HG03460 (cell line): ENCODE results near the gene MYEOV.

Experiments
- ATAC-seq: cut with Tn5 transposase; IDR thresholded peaks from one replicate; pipeline ENCODE4 v1.9.1; 2021; ENCODE audit not compliant: unreplicated experiment

Gene MYEOV

GRCh38 chr11:69265210-69265609 is 28.7 kb upstream of the MYEOV start:
- no peak for ATAC-seq

GRCh38 chr11:69265911-69266510 is 27.9 kb upstream of the MYEOV start:
- no peak for ATAC-seq

- ATAC-seq, result no peak
Observed at GRCh38 chr11:69267395-69267805, 26.6 kb upstream of the MYEOV start.

- no peak for ATAC-seq
Observed at GRCh38 chr11:69268911-69269310, 25.0 kb upstream of the MYEOV start.

- ATAC-seq, result no peak
Observed at GRCh38 chr11:69269388-69269787, 24.6 kb upstream of the MYEOV start.

- ATAC-seq, result no peak
Observed at GRCh38 chr11:69269926-69270697, 23.8 kb upstream of the MYEOV start.

DNA sequence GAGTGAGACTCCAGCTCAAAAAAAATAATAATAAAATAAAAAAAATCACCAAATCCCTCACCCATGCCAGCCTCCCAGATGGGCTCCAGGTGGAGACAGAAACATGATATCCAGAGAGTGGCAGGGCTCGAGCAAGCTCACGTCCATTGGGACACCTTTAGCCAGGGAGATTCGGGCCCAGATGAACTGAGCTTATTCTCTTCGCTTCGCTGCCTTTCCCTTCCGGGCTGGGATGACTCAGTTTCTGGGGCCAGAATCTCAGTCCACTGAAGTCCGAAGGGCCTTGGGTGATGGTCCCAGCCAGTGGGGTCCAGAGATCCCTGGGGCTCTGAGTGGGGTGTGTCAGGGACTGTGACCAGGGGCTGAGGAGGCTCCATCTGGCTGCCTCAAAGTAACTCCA is 23.0 kb upstream of the MYEOV start:
- ATAC-seq, result no peak

DNA sequence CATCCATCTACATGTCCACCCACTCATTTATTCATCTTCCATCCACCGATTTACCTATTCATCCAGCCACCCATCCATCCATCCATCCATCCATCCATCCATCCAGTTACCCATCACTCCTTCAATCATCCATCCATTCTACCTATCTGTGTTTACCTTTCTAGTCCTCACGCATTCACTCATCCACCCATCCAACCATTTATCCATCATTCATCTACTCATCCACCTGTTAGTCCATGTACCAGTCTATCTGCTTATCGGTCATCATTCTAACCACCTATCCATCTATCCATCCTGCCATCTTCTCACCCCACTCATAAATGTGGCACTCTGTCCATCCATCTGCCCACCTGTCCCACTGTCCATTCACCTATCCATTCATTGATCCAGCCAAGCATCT is 21.9 kb upstream of the MYEOV start:
- no peak for ATAC-seq

DNA sequence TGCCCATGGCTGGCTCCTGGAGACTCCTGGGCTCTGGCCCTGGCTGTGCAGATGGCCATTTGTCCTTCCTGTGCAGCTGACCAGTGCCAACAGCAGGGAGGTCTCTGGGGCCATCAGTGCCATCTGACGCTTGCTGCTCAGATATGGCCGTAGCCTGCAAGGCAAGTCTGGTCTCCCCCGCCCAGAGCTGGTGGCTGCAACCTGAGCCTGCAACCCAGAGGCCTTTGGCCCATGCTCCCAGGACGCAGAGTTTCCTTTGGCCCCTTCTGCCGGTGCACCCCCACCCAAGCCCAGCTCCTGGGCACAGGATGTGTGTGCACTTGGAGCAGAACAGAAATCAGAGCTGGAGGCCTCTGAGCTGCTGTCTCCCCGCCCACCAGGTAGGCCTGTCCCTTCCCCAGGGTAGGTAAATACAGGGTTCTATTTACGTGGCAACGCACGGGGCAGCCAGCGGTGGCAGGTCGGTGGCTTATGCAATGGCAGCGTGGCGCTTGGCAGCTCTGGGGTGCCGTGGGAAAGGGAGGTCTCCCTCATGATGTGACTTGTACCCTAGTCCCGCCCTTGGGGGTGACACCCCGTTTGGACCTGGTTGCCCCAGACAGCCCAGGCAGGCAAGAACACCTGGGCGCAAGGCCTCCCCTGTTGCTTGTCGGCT is 21.0 kb upstream of the MYEOV start:
- no peak for ATAC-seq

- ATAC-seq, result no peak
Observed at GRCh38 chr11:69273571-69273970, 20.4 kb upstream of the MYEOV start.

DNA sequence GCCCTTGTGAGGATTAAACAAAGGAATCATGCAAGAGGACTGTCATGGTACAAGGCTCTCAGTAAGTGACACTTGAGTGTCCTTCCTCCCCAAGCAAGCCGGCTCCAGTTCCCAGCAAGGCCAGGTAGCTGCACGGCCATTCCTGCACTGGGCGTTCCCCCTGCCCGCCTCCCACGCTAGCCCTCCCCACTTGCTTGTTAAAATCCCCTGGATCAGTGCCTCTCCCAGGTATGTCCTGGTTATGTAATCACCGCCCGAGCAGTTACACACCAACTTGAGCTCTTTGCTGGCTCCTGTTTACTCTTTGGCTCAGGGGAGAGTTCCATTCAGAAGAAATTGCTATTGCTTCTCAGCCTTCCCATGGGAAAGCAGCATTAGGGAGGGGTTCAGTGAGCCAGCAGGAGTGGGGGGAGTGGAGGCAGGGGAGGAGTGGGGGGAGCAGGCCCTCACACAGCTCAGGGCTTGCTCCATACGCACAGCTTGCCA is 19.4 kb upstream of the MYEOV start:
- ATAC-seq, result no peak

DNA sequence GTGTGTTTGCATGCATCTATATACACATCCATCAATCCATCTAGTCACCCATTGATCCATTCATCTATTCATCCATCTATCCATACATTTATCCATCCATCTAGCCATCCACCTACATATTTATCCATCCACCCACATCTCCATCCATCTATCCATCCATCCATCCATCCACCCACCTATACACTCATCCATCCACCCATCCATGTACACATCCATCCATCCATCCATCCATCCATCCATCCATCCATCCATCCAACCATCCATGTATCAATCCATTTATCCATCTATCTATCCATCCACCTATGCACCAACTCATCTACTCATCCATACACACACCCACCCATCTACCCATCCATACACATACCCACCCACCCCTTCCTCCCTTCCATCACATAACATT is 18.8 kb upstream of the MYEOV start:
- ATAC-seq, result no peak

DNA sequence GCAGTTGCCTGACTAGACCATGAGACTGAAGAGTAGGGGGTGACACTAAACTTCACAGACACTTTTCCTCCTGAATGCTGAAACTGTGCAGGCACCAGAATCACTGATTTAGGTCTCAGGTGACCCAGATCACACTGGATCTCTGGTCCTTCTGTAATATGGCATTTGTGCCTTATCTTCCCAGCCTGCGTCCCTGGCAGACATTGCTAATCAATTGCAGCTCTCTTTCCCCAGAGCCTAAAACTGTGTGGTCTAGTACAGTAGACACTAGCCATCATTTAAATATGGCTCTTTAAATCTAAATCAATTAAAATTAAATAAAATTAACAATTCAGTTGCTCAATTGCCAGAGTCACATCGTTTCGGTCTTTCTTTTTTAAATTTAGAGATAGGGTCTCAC is 17.8 kb upstream of the MYEOV start:
- ATAC-seq, result no peak

- ATAC-seq, result no peak
Observed at GRCh38 chr11:69277074-69277809, 16.7 kb upstream of the MYEOV start.

DNA sequence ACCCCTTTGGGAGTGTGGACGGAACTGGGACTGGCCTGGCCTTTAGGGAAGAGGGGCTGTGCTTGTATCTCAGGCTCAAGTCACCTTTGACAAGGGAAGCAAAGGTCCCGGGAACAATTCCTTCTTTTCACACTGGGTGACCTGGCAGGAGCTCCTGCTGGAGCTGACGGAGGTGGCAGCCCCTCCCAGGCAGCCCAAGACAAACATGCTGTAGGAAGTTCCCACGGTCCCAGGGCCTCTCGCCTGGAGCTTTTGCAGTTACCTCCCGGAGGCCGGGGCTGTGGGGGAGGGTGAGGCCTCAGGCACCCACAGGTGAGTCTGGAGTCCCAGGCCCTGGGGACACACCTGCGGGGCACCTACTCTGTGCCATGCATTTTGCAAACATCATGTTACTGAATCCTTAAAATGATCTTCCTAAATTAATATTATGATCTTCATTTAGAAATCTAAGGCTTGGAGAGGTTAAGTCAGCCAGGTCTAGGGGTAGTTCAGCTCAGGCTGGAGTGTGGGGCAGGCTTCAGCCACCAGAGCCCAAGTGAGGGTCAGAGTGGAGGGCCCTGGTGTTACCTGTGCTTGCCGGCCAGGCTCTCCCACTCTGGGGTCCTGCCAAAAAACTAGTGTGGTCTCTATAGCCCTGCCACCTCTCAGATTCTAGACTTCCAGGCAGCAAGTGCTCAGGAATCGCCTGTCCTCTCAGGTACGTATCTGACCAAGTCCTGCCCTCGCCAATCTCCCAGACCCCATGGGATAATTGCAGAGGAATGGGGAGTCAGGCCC is 15.7 kb upstream of the MYEOV start:
- ATAC-seq, result no peak

DNA sequence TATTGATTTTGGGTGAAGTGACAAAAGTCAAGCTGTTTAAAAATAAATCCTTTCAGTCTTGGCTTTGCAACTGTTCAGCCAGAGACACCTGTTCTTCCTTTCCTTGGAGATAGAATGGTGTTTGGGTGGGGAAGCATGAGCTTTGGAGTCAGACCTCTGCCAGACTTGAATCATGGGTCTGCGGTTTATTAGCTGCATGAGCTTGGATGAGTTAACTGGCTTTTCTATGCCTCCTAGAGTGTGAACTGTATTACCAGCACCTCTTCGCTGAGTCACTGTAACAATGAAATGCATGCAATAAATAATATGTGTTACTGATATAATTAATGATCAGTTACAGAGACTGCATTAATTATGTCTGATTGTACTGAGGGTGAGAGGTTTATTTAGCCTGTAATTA is 13.5 kb upstream of the MYEOV start:
- ATAC-seq, result no peak

GRCh38 chr11:69280994-69281393 is 13.0 kb upstream of the MYEOV start:
- no peak for ATAC-seq

- ATAC-seq, result no peak
Observed at GRCh38 chr11:69283446-69283845, 10.5 kb upstream of the MYEOV start.

DNA sequence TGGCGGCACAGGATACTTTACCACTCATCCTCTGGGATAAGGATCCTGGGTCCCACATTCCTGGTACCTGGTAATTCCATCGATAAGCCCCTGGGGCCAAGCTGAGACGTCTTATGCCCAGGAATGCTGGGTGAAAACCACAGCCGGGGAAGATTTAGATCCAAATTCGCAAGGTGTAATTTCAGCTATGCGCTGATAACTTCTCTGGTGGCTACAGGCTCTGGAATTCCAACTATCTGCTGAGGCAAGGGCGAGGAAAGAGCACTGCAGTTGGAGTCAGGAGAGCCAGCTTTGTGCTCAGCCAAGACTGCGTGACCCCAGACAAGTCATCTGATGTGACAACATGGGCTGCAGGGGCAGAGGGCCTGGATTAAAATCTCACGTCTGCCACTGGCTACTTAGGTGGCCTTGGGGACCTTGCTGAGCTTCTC is 9.9 kb upstream of the MYEOV start:
- no peak for ATAC-seq

- no peak for ATAC-seq
Observed at GRCh38 chr11:69285091-69285490, 8.9 kb upstream of the MYEOV start.

DNA sequence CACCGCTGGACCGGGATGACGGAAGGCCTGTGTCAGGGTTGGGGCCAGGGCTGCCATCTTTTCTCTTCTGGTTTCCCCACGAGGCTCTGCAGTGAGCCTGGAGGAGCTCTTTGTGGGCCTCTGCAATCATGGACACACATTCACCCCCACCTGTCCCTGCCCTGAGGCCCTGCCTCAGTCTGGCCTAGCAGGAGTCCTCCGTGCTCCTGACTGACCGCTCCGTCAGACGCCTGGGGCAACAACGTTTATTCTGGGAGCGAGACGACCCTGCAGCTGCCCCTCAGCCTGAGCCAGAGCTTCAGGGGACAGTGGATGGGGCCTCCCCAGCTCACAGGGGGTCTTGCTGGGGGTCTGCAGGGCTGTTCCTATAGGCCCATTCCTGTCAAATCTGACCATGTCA is 8.2 kb upstream of the MYEOV start:
- no peak for ATAC-seq
